Osteocyte (in vitro differentiated cells): ENCODE results near the gene CETN2. TPM values are rescaled to one million over a fixed set of nuclear protein-coding genes. Genes with fewer than 3 reads are reported as not detected.

Experiments used
- DNase-seq: peaks from one replicate; pipeline ENCODE4 v3.0.0; 2021; ENCODE audit warnings: mixed read lengths; ENCODE audit not compliant: unreplicated experiment; ENCODE audit errors: extremely low spot score
- H3K27ac Mint-ChIP-seq: one replicate; pipeline ENCODE4 v1.8.0; 2021; ENCODE audit warnings: mild to moderate bottlenecking, mixed read lengths; ENCODE audit not compliant: unreplicated experiment
- H3K27me3 Mint-ChIP-seq: one replicate; pipeline ENCODE4 v1.8.0; 2021; ENCODE audit warnings: mixed read lengths; ENCODE audit not compliant: unreplicated experiment
- H3K36me3 Mint-ChIP-seq: one replicate; pipeline ENCODE4 v1.8.0; 2021; ENCODE audit warnings: mixed read lengths; ENCODE audit not compliant: unreplicated experiment
- H3K4me1 Mint-ChIP-seq: one replicate; pipeline ENCODE4 v1.8.0; 2021; ENCODE audit warnings: mixed read lengths; ENCODE audit not compliant: unreplicated experiment
- H3K4me3 Mint-ChIP-seq: one replicate; pipeline ENCODE4 v1.8.0; 2021; ENCODE audit warnings: mild to moderate bottlenecking, moderate library complexity, mixed read lengths; ENCODE audit not compliant: unreplicated experiment
- H3K9me3 Mint-ChIP-seq: one replicate; pipeline ENCODE4 v1.8.0; 2021; ENCODE audit warnings: mixed read lengths; ENCODE audit not compliant: unreplicated experiment
- CTCF ChIP-seq: fragments of 200-600 bp; sonication (generic); IDR thresholded peaks from 2 replicates; pipeline ENCODE4 v1.5.0; 2021; ENCODE audit warnings: antibody characterized with exemption, mild to moderate bottlenecking, moderate library complexity
- total RNA-seq: library from RNA; stranded (reverse); gene quantifications from 2 replicates; pipeline ENCODE4 v1.2.1, GENCODE V29; 2021

Gene CETN2
- total RNA-seq, 1 donor from 2014 or later: 34.8 TPM

DNA sequence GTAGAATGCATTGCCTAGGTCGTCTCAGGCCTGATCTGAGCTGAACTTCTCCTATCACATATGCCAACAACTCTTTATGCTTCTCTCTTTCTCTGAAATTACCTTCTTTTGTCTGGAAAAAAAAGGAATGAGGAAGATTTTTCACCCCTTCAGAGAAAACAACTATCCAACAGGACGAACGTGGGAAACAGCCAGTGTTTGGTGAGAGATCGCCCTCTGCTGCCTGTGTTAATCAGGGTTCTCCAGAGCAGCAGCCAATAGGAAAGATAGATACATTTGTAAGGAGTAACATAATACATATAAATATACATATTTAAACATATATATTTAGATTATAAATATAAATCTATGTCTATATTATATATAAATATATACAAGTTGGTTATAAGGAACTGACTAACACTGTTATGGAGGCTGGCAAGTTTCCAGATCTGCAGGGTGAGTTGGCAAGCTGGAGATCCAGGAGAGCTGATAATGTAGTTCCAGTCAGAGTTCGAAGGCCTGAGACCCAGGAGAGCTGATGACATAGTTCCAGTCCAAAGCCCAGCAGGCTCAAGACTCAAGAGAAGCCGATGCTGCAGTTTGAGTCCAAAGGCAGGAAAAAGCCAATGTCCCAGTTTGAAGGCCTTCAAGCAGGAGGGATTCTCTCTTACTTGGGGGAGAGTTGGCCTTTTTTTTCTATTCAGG, 13.3 kb downstream of the CETN2 start:
- peak; percentile 52 for TF ChIP-seq CTCF
- no peaks in the 10 kb centered on the region for H3K36me3 Mint-ChIP-seq
- peaks cover 5% of the 10 kb centered on the region for H3K27me3 Mint-ChIP-seq
- DNase-seq: no peak
- no peaks in the 10 kb centered on the region for H3K9me3 Mint-ChIP-seq
- H3K27ac Mint-ChIP-seq: no peak overlapping the region
- peaks cover 1% of the 10 kb centered on the region for H3K4me1 Mint-ChIP-seq
- no peak overlapping the region for H3K4me3 Mint-ChIP-seq

DNA sequence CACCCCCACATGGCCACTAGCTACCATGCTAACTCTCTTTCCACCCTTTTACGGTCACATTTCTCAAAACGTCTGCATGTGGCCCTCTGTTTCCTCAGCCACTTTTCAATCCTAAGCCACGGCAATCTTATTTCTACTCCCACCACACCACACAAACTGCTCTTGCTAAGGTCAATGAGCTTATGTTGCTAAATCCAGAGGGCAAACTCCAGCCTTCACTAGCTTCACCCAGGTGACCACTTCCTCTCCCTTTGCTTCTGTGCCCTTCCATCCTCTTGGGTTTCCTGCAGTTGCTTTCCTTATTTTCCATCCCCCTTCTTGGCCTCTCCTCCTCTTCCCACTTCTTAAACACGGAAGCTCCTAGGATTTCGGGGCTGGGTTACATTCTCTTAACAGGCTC, 16.5 kb downstream of the CETN2 start:
- DNase-seq: no peak
- no peak for TF ChIP-seq CTCF
- H3K9me3 Mint-ChIP-seq: no peaks in the 10 kb centered on the region
- H3K27me3 Mint-ChIP-seq: no peaks in the 10 kb centered on the region
- no peaks in the 10 kb centered on the region for H3K36me3 Mint-ChIP-seq
- H3K4me3 Mint-ChIP-seq: no peak overlapping the region
- H3K4me1 Mint-ChIP-seq: peaks cover 1% of the 10 kb centered on the region
- no peak overlapping the region for H3K27ac Mint-ChIP-seq

- TF ChIP-seq CTCF: no peak
- no peak overlapping the region for H3K27ac Mint-ChIP-seq
- DNase-seq: no peak
- H3K36me3 Mint-ChIP-seq: no peaks in the 10 kb centered on the region
- no peaks in the 10 kb centered on the region for H3K9me3 Mint-ChIP-seq
- no peaks in the 10 kb centered on the region for H3K27me3 Mint-ChIP-seq
- no peak overlapping the region for H3K4me3 Mint-ChIP-seq
- H3K4me1 Mint-ChIP-seq: peaks cover 1% of the 10 kb centered on the region
Measured at GRCh38 chrX:152813206-152813605, 17.4 kb downstream of the CETN2 start.

DNA sequence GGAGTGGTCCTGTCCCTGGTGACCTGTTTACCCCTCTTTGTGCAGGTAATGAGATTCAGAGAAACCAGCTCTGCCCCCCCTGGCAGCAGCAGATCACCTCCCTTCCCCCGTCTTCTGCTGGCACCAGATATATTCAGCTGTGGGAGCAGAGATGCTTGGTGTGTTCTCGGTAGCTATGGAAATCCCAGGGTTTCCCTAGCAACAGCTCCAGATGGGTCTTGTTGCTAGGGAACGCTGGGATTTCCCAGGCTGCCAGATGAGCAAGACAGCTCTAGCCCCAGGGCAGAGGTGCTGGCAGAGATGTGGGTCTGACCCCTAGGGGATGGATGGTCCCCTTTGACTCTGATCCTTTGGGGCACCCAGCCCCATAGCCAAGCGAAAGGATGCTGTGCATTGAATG, 20.2 kb downstream of the CETN2 start:
- TF ChIP-seq CTCF: no peak
- Mint-ChIP-seq H3K27ac (no peak overlapping the region), H3K36me3 (no peaks in the 10 kb centered on the region), H3K4me3 (no peak overlapping the region), H3K4me1 (no peaks in the 10 kb centered on the region), H3K27me3 (peaks cover 2% of the 10 kb centered on the region), H3K9me3 (no peaks in the 10 kb centered on the region)
- DNase-seq: no peak

DNA sequence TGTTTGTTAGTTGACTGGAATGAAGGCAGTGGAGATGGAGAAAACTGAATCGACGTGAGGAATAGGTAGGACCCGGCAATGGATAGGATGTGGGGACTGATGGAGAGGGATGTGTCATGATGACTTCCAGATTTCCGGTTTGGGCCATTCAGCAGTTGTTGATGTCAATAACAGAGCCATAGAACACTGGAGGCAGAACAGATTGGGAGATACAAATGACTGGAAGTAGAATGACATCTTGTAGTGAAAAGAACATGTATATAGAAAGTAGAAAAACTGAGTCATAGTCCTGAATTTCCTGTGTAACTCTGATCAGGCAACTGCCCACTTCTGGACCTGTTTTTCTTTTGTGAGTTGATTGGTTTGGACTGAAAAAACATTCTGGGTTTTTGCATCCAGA, 24.5 kb downstream of the CETN2 start:
- Mint-ChIP-seq H3K9me3 (no peaks in the 10 kb centered on the region), H3K4me1 (no peaks in the 10 kb centered on the region), H3K27me3 (peaks cover 16% of the 10 kb centered on the region), H3K36me3 (no peaks in the 10 kb centered on the region), H3K4me3 (no peak overlapping the region), H3K27ac (no peak overlapping the region)
- no peak for DNase-seq
- TF ChIP-seq CTCF: no peak
